HepG2 (cell line): ENCODE measurements around the gene PAK2. TPM values are rescaled to one million over a fixed set of nuclear protein-coding genes. Genes with fewer than 3 reads are reported as not detected.
A peak's percentile ranks its signal among the peaks of the same experiment; 100 is the strongest.
"Not testable (repeated sequence)": the region's sequence is repeated elsewhere in the genome, so short reads cannot be mapped to it uniquely, and the experiment has no call there.

Experiments used
- ADNP ChIP-seq: sonication (generic); formaldehyde crosslinking; IDR thresholded peaks from 2 replicates; pipeline ENCODE4 v1.4.0; 2020; ENCODE audit warnings: missing genetic modification reagents
- BCL6 ChIP-seq: IDR thresholded peaks from 2 replicates; pipeline ENCODE4 v1.6.1; 2016; ENCODE audit warnings: missing genetic modification reagents, missing compliant biosample characterization
- CREB1 ChIP-seq, 2 experiments: fragments of 450-650 bp in 1 of 2; IDR thresholded peaks; 2 replicates each; pipeline ENCODE4 v1.6.1; 2016 to 2017; ENCODE audit warnings: control low read depth in 1 of 2, mild to moderate bottlenecking in 1 of 2, missing compliant biosample characterization in 1 of 2, missing genetic modification characterization in 1 of 2
- EP300 ChIP-seq, 3 experiments: sonication (generic) in 1 of 3; formaldehyde crosslinking in 1 of 3; IDR thresholded peaks; 2 replicates each; pipeline versions ENCODE4 v1.5.1 to v1.6.1; 2011 to 2020; ENCODE audit warnings: low read depth in 2 of 3, low read length in 2 of 3, borderline replicate concordance in 1 of 3, improper control_type of control experiment in 1 of 3, mild to moderate bottlenecking in 1 of 3, missing genetic modification reagents in 1 of 3, moderate library complexity in 1 of 3
- HDAC1 ChIP-seq: sonication (generic); formaldehyde crosslinking; IDR thresholded peaks from 2 replicates; pipeline ENCODE4 v1.5.1; 2020; ENCODE audit warnings: mild to moderate bottlenecking, missing genetic modification reagents
- KDM2A ChIP-seq: sonication (generic); formaldehyde crosslinking; IDR thresholded peaks from 2 replicates; pipeline ENCODE4 v1.4.0; 2020; ENCODE audit warnings: low read depth, missing genetic modification reagents, borderline replicate concordance
- NR2C2 ChIP-seq: sonication (generic); formaldehyde crosslinking; IDR thresholded peaks from 2 replicates; pipeline ENCODE4 v1.4.0; 2020; ENCODE audit warnings: missing genetic modification reagents, mild to moderate bottlenecking, moderate library complexity, borderline replicate concordance
- NR2F6 ChIP-seq, 2 experiments: IDR thresholded peaks; 2 replicates each; pipeline ENCODE4 v1.6.1; 2016; ENCODE audit warnings: antibody characterized with exemption in 1 of 2, mild to moderate bottlenecking in 1 of 2
- SOX6 ChIP-seq, 2 experiments: fragments of 450-650 bp in 1 of 2; sonication (generic) in 1 of 2; formaldehyde crosslinking in 1 of 2; IDR thresholded peaks; 2 replicates each; pipeline versions ENCODE4 v1.4.0 to v1.6.1; 2017 to 2020; ENCODE audit warnings: antibody characterized with exemption in 1 of 2, mild to moderate bottlenecking in 1 of 2, missing genetic modification reagents in 1 of 2
- ZNF331 ChIP-seq: sonication (generic); formaldehyde crosslinking; IDR thresholded peaks from 2 replicates; pipeline ENCODE4 v1.4.0; 2020; ENCODE audit warnings: missing genetic modification reagents
- ZNF644 ChIP-seq: IDR thresholded peaks from 2 replicates; pipeline ENCODE4 v1.6.1; 2016; ENCODE audit warnings: low read depth
- polyA plus RNA-seq, 8 experiments: library from polyadenylated mRNA; depleted of rRNA in 3 of 8; stranded (reverse) in 7 of 8; unstranded in 1 of 8; fragments of >200 nt; fragmentation: Illumina TruSeq in 4 of 8; extraction: Trizol in 4 of 8; gene quantifications; 2 replicates each; pipeline versions ENCODE4 v1.2.1 to v1.2.3, GENCODE V29; 2011 to 2016; ENCODE audit warnings: low read depth in 4 of 8, missing spikeins in 1 of 8, mixed read lengths in 1 of 8; ENCODE audit not compliant: insufficient read depth in 1 of 8
- total RNA-seq, 5 experiments: library from RNA; depleted of rRNA; stranded (reverse); fragments of >200 nt; fragmentation: Illumina TruSeq; extraction: Trizol; gene quantifications; 2 replicates each; pipeline ENCODE4 v1.2.3, GENCODE V29; 2016; ENCODE audit warnings: low read depth in 1 of 5
- TF ChIP-seq, protein P1 (sequence below): sonication (generic); formaldehyde crosslinking; IDR thresholded peaks from 2 replicates; pipeline ENCODE4 v1.4.0; 2020; ENCODE audit warnings: missing genetic modification reagents, borderline replicate concordance
- TF ChIP-seq, protein P2 (sequence below): IDR thresholded peaks from 2 replicates; pipeline ENCODE4 v1.6.1; 2016; ENCODE audit warnings: mild to moderate bottlenecking
- TF ChIP-seq, protein P3 (sequence below): sonication (generic); formaldehyde crosslinking; IDR thresholded peaks from 2 replicates; pipeline ENCODE4 v1.5.0; 2020; ENCODE audit warnings: mild to moderate bottlenecking, missing genetic modification reagents
- TF ChIP-seq, protein P4 (sequence below): sonication (generic); formaldehyde crosslinking; IDR thresholded peaks from 2 replicates; pipeline ENCODE4 v1.5.1; 2020; ENCODE audit warnings: mild to moderate bottlenecking, moderate library complexity, missing genetic modification reagents
- TF ChIP-seq, protein P5 (sequence below): IDR thresholded peaks from 2 replicates; pipeline ENCODE4 v1.6.1; 2016
- TF ChIP-seq, protein P6 (sequence below): sonication (generic); formaldehyde crosslinking; IDR thresholded peaks from 2 replicates; pipeline ENCODE4 v1.4.0; 2020; ENCODE audit warnings: missing genetic modification reagents

PAK2 gene
- total and polyA plus RNA-seq, 2 of the 13 experiments (the other 11 are each of a cell fraction or from before 2014, with no cell fraction given): 23.0 to 24.7 TPM

DNA sequence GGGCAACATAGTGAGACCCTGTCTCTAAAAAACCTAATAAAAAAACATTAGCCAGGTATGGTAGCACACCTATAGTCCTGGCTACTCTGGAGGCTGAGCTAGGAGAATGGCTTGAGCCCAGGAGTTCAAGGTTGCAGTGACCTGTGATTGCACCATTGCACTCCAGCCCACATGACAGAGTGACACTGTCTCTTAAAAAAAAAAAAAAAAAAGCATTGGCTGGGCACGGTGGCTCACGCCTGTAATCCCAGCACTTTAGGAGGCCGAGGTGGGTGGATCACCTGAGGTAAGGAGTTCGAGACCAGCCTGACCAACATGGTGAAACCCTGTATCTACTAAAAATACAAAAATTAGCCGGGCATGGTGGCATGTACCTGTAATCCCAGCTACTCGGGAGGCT lies 99.7 kb downstream of the PAK2 start (continued):
- 0 out of 2 replicates have a peak, but pooled peaks have one; percentile 30 for TF ChIP-seq BCL6
- TF ChIP-seq EP300 (IDR thresholded peaks at IDR 0.05; ENCODE audit: low read depth in 2 of 2, low read length in 2 of 2): 0 out of 4 replicates have a peak, but pooled peaks of 1 of the 2 experiments have one; percentile 26
- TF ChIP-seq EP300 (CRISPR knock-in tag; IDR thresholded peaks at IDR 0.05; ENCODE audit: borderline replicate concordance): 0 out of 2 replicates have a peak, but pooled peaks have one; percentile 12
- peak; percentile 67; the same call in 1 of the 2 replicates for TF ChIP-seq ZNF331
- TF ChIP-seq NR2F6 (IDR thresholded peaks at IDR 0.05): peak; percentile 82
- TF ChIP-seq NR2F6 (CRISPR knock-in tag; IDR thresholded peaks at IDR 0.05): peak; percentile 89
- TF ChIP-seq NR2C2 (CRISPR knock-in tag): peak; percentile 85
- peak; percentile 46; the same call in 1 of the 2 replicates for TF ChIP-seq HDAC1
- TF ChIP-seq CREB1 (IDR thresholded peaks at IDR 0.05): 0 out of 2 replicates have a peak, but pooled peaks have one; percentile 23
- TF ChIP-seq CREB1 (CRISPR knock-in tag; IDR thresholded peaks at IDR 0.05); SOX6 (IDR thresholded peaks at IDR 0.05): not testable (repeated sequence)
- TF ChIP-seq, protein P1, sequence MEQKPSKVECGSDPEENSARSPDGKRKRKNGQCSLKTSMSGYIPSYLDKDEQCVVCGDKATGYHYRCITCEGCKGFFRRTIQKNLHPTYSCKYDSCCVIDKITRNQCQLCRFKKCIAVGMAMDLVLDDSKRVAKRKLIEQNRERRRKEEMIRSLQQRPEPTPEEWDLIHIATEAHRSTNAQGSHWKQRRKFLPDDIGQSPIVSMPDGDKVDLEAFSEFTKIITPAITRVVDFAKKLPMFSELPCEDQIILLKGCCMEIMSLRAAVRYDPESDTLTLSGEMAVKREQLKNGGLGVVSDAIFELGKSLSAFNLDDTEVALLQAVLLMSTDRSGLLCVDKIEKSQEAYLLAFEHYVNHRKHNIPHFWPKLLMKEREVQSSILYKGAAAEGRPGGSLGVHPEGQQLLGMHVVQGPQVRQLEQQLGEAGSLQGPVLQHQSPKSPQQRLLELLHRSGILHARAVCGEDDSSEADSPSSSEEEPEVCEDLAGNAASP (CRISPR knock-in tag): peak; percentile 61; the same call in 1 of the 2 replicates
- TF ChIP-seq, protein P2, sequence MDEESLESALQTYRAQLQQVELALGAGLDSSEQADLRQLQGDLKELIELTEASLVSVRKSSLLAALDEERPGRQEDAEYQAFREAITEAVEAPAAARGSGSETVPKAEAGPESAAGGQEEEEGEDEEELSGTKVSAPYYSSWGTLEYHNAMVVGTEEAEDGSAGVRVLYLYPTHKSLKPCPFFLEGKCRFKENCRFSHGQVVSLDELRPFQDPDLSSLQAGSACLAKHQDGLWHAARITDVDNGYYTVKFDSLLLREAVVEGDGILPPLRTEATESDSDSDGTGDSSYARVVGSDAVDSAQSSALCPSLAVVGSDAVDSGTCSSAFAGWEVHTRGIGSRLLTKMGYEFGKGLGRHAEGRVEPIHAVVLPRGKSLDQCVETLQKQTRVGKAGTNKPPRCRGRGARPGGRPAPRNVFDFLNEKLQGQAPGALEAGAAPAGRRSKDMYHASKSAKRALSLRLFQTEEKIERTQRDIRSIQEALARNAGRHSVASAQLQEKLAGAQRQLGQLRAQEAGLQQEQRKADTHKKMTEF: peak; percentile 53; the same call in 1 of the 2 replicates
- TF ChIP-seq, protein P3, sequence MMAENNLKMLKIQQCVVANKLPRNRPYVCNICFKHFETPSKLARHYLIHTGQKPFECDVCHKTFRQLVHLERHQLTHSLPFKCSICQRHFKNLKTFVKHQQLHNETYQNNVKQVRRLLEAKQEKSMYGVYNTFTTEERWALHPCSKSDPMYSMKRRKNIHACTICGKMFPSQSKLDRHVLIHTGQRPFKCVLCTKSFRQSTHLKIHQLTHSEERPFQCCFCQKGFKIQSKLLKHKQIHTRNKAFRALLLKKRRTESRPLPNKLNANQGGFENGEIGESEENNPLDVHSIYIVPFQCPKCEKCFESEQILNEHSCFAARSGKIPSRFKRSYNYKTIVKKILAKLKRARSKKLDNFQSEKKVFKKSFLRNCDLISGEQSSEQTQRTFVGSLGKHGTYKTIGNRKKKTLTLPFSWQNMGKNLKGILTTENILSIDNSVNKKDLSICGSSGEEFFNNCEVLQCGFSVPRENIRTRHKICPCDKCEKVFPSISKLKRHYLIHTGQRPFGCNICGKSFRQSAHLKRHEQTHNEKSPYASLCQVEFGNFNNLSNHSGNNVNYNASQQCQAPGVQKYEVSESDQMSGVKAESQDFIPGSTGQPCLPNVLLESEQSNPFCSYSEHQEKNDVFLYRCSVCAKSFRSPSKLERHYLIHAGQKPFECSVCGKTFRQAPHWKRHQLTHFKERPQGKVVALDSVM (CRISPR knock-in tag): peak; percentile 62
- peak; percentile 81 for TF ChIP-seq ADNP (CRISPR knock-in tag)
- 0 out of 2 replicates have a peak, but pooled peaks have one; percentile 60 for TF ChIP-seq ZNF644 (CRISPR knock-in tag)
- TF ChIP-seq, protein P4, sequence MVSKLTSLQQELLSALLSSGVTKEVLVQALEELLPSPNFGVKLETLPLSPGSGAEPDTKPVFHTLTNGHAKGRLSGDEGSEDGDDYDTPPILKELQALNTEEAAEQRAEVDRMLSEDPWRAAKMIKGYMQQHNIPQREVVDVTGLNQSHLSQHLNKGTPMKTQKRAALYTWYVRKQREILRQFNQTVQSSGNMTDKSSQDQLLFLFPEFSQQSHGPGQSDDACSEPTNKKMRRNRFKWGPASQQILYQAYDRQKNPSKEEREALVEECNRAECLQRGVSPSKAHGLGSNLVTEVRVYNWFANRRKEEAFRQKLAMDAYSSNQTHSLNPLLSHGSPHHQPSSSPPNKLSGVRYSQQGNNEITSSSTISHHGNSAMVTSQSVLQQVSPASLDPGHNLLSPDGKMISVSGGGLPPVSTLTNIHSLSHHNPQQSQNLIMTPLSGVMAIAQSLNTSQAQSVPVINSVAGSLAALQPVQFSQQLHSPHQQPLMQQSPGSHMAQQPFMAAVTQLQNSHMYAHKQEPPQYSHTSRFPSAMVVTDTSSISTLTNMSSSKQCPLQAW (CRISPR knock-in tag): 0 out of 2 replicates have a peak, but pooled peaks have one; percentile 26
- TF ChIP-seq, protein P5, sequence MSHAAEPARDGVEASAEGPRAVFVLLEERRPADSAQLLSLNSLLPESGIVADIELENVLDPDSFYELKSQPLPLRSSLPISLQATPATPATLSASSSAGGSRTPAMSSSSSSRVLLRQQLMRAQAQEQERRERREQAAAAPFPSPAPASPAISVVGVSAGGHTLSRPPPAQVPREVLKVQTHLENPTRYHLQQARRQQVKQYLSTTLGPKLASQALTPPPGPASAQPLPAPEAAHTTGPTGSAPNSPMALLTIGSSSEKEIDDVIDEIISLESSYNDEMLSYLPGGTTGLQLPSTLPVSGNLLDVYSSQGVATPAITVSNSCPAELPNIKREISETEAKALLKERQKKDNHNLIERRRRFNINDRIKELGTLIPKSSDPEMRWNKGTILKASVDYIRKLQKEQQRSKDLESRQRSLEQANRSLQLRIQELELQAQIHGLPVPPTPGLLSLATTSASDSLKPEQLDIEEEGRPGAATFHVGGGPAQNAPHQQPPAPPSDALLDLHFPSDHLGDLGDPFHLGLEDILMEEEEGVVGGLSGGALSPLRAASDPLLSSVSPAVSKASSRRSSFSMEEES (CRISPR knock-in tag): peak; percentile 89
- TF ChIP-seq, protein P6, sequence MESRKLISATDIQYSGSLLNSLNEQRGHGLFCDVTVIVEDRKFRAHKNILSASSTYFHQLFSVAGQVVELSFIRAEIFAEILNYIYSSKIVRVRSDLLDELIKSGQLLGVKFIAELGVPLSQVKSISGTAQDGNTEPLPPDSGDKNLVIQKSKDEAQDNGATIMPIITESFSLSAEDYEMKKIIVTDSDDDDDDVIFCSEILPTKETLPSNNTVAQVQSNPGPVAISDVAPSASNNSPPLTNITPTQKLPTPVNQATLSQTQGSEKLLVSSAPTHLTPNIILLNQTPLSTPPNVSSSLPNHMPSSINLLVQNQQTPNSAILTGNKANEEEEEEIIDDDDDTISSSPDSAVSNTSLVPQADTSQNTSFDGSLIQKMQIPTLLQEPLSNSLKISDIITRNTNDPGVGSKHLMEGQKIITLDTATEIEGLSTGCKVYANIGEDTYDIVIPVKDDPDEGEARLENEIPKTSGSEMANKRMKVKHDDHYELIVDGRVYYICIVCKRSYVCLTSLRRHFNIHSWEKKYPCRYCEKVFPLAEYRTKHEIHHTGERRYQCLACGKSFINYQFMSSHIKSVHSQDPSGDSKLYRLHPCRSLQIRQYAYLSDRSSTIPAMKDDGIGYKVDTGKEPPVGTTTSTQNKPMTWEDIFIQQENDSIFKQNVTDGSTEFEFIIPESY (CRISPR knock-in tag): 0 out of 2 replicates have a peak, but pooled peaks have one; percentile 22
- TF ChIP-seq KDM2A (CRISPR knock-in tag): 0 out of 2 replicates have a peak, but pooled peaks have one; percentile 26
- peak; percentile 74 for TF ChIP-seq SOX6 (CRISPR knock-in tag; IDR thresholded peaks at IDR 0.05)
